ENCODE measurements around the gene FGFR2. TPM values are rescaled to one million over a fixed set of nuclear protein-coding genes. Genes with fewer than 3 reads are reported as not detected.

FGFR2 gene
- total and polyA plus RNA-seq, 2 of the 4 experiments (the other 2 are of a cell fraction), result not detected

GRCh38 chr10:121644501-121644900, 46.3 kb upstream of the FGFR2 start:
- H3K27ac ChIP-seq (ENCODE audit: insufficient read depth, low read length), result no peak overlapping the region

More at GRCh38 chr10:121644501-121644900, 46.3 kb upstream of the FGFR2 start:
- Histone ChIP-seq H3K9ac (ENCODE audit: low read depth, low read length) (no peak overlapping the region), H2BK120ac (ENCODE audit: low read depth, low read length) (no peak overlapping the region), H2BK5ac (ENCODE audit: low read depth, low read length, poor library complexity, severe bottlenecking) (no peak overlapping the region), H3K4me2 (ENCODE audit: low read depth, low read length) (no peak overlapping the region), H2AK5ac (ENCODE audit: low read depth, low read length) (no peak overlapping the region), H4K20me1 (ENCODE audit: insufficient read depth, low read length) (no peaks in the 10 kb centered on the region), H3K14ac (replicated peaks; ENCODE audit: low read depth, low read length) (no peak overlapping the region), H2AFZ (replicated peaks; ENCODE audit: low read length, poor library complexity) (no peak overlapping the region), H3K56ac (ENCODE audit: extremely low read depth, insufficient read depth, low read length) (no peak overlapping the region), H4K91ac (ENCODE audit: insufficient read depth, low read depth, low read length) (no peak overlapping the region), H3K4me3 (ENCODE audit: insufficient read depth, low read depth, low read length) (no peak overlapping the region), H4K5ac (ENCODE audit: low read depth, low read length) (no peak overlapping the region), H2BK15ac (ENCODE audit: low read depth, low read length) (no peak overlapping the region), H3K23ac (ENCODE audit: low read depth, low read length) (no peak overlapping the region), H4K8ac (ENCODE audit: low read depth in 2 of 2, low read length in 2 of 2) (no peak overlapping the region), H3K18ac (ENCODE audit: low read depth, low read length) (no peak overlapping the region), H3K36me3 (ENCODE audit: control insufficient read depth, insufficient read depth, low read length) (no peaks in the 10 kb centered on the region), H2BK20ac (ENCODE audit: low read depth, low read length) (no peak overlapping the region), H3K4me1 (ENCODE audit: control insufficient read depth, insufficient read depth, low read length) (no peaks in the 10 kb centered on the region), H3K9me1 (ENCODE audit: insufficient read depth, low read length) (no peaks in the 10 kb centered on the region), H3K79me1 (ENCODE audit: low read depth in 1 of 2, low read length in 2 of 2) (no peaks in the 10 kb centered on the region), H3K4ac (ENCODE audit: low read depth, low read length) (no peak overlapping the region), H2AK9ac (replicated peaks; ENCODE audit: low read depth, low read length, poor library complexity) (no peak overlapping the region), H3K9me3 (ENCODE audit: control insufficient read depth, insufficient read depth, low read length) (peaks cover 46% of the 10 kb centered on the region), H3K27me3 (ENCODE audit: control insufficient read depth, insufficient read depth, low read length) (no peaks in the 10 kb centered on the region)
- DNase-seq (no peak), ATAC-seq (ENCODE audit: low read depth) (no peak)
- intact Hi-C loops (cut with micrococcal nuclease), result no loop called here
- CTCF ChIA-PET, result no interaction called here
- no peak for TF ChIP-seq CHD1 (IDR thresholded peaks at IDR 0.05; ENCODE audit: low read depth, low read length)
- POLR2A ChIA-PET (ENCODE audit: unreplicated experiment), result no interaction called here
- in situ Hi-C loops (cut with MboI; ENCODE audit: low sequenced_read_pairs), result no loop called here
- WGBS, 2 experiments (ENCODE audit: extremely low coverage in 2 of 2, insufficient read length in 1 of 2), result 60% methylated on average over 1 of the region's 2 CpGs; no CpG with 5 or more reads in 1 of the 2 experiments
- dilution Hi-C loops (cut with HindIII; ENCODE audit: low sequenced_read_pairs, unreplicated experiment), result no loop called here
- BruUV-seq (replicated peaks), result no TSS peak

Data from IMR-90 (cell line).